Activated naive CD4-positive, alpha-beta T cell treated with anti-CD3 and anti-CD28 coated beads, Interleukin-2, amount 50 U/mL, for 24 hours (primary cell): Measurements from ENCODE around the gene NDRG3.
"Not testable (repeated sequence)": the region's sequence is repeated elsewhere in the genome, so short reads cannot be mapped to it uniquely, and the experiment has no call there.

Source experiments
- H3K27ac Mint-ChIP-seq: one replicate; pipeline ENCODE4 v1.8.0; 2021; ENCODE audit warnings: mild to moderate bottlenecking, mixed read lengths
- H3K27me3 Mint-ChIP-seq: one replicate; pipeline ENCODE4 v1.8.0; 2021; ENCODE audit warnings: mixed read lengths
- H3K36me3 Mint-ChIP-seq: one replicate; pipeline ENCODE4 v1.8.0; 2021; ENCODE audit warnings: mixed read lengths
- H3K4me1 Mint-ChIP-seq: one replicate; pipeline ENCODE4 v1.8.0; 2021; ENCODE audit warnings: mixed read lengths
- H3K4me3 Mint-ChIP-seq: one replicate; pipeline ENCODE4 v1.8.0; 2021; ENCODE audit warnings: mild to moderate bottlenecking, mixed read lengths
- H3K9me3 Mint-ChIP-seq: one replicate; pipeline ENCODE4 v1.8.0; 2021; ENCODE audit warnings: mixed read lengths

The NDRG3 gene

GRCh38 chr20:36646678-36647077 lies 99.2 kb downstream of the NDRG3 start:
- H3K4me3 Mint-ChIP-seq, result peak overlapping the region; percentile 97
- no peaks in the 10 kb centered on the region for H3K27me3 Mint-ChIP-seq
- peaks cover 53% of the 10 kb centered on the region for H3K4me1 Mint-ChIP-seq
- H3K27ac Mint-ChIP-seq, result peak overlapping the region; percentile 100
- H3K9me3 Mint-ChIP-seq, result no peaks in the 10 kb centered on the region
- peaks cover 6% of the 10 kb centered on the region for H3K36me3 Mint-ChIP-seq

DNA sequence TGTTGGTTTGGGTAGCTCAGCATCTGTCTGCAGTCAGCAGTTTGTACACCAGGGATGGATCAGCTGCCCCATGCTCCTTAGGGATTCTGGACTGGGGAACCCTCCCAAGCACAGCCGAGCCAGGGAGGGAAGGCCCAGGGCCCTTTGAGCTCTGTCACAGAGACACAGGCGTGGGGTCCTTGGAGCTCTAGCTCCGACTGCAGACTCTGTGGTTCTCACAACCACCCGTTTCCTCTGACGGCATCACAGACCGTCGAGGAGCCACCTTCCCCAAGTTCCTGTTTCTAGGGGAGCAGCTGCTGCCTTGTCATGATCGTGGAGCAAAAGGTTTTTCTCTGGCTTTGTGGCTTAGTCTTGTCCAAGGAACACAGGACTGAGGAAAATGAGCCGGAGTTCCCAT lies 99.9 kb downstream of the NDRG3 start, which contains the start of gene SLA2:
TSS of gene SLA2 (minus strand) at position 199 of the 400 bp plus-strand sequence. CDS start 4,861 bp downstream, outside the sequence.
- Mint-ChIP-seq H3K4me1 (peaks cover 57% of the 10 kb centered on the region), H3K4me3 (peak within 1 kb of the TSS; percentile 97), H3K27me3 (no peaks in the 10 kb centered on the region), H3K36me3 (peaks cover 8% of the 10 kb centered on the region), H3K27ac (peak within 1 kb of the TSS; percentile 100), H3K9me3 (no peaks in the 10 kb centered on the region)

GRCh38 chr20:36645353-36645752 lies 100.5 kb downstream of the NDRG3 start:
- Mint-ChIP-seq H3K9me3 (no peaks in the 10 kb centered on the region), H3K4me1 (peaks cover 57% of the 10 kb centered on the region), H3K27ac (peak overlapping the region; percentile 100), H3K27me3 (no peaks in the 10 kb centered on the region), H3K4me3 (peak overlapping the region; percentile 97), H3K36me3 (peaks cover 8% of the 10 kb centered on the region)

GRCh38 chr20:36644706-36645095 lies 101.2 kb downstream of the NDRG3 start:
- Mint-ChIP-seq H3K4me1 (peaks cover 57% of the 10 kb centered on the region), H3K9me3 (no peaks in the 10 kb centered on the region), H3K27ac (peak overlapping the region; percentile 100), H3K4me3 (peak overlapping the region; percentile 97), H3K27me3 (no peaks in the 10 kb centered on the region), H3K36me3 (peaks cover 8% of the 10 kb centered on the region)

GRCh38 chr20:36644032-36644705 lies 101.7 kb downstream of the NDRG3 start:
- H3K27ac Mint-ChIP-seq, result peak overlapping the region; percentile 100
- H3K4me1 Mint-ChIP-seq, result peaks cover 57% of the 10 kb centered on the region
- H3K36me3 Mint-ChIP-seq, result peaks cover 8% of the 10 kb centered on the region
- no peaks in the 10 kb centered on the region for H3K27me3 Mint-ChIP-seq
- H3K4me3 Mint-ChIP-seq, result peak overlapping the region; percentile 97
- no peaks in the 10 kb centered on the region for H3K9me3 Mint-ChIP-seq

GRCh38 chr20:36642136-36642535 lies 103.8 kb downstream of the NDRG3 start:
- H3K9me3 Mint-ChIP-seq, result no peaks in the 10 kb centered on the region
- H3K4me1 Mint-ChIP-seq, result peaks cover 51% of the 10 kb centered on the region
- peak overlapping the region; percentile 95 for H3K27ac Mint-ChIP-seq
- H3K4me3 Mint-ChIP-seq, result peak overlapping the region; percentile 64
- no peaks in the 10 kb centered on the region for H3K27me3 Mint-ChIP-seq
- H3K36me3 Mint-ChIP-seq, result peaks cover 8% of the 10 kb centered on the region

- H3K27me3 Mint-ChIP-seq, result no peaks in the 10 kb centered on the region
- H3K4me1 Mint-ChIP-seq, result peaks cover 45% of the 10 kb centered on the region
- H3K9me3 Mint-ChIP-seq, result no peaks in the 10 kb centered on the region
- H3K36me3 Mint-ChIP-seq, result peaks cover 8% of the 10 kb centered on the region
- H3K4me3 Mint-ChIP-seq, result no peak overlapping the region
- peak overlapping the region; percentile 86 for H3K27ac Mint-ChIP-seq
Observed at GRCh38 chr20:36641506-36641843, 104.4 kb downstream of the NDRG3 start.

- H3K4me3 Mint-ChIP-seq, H3K27me3 Mint-ChIP-seq, H3K36me3 Mint-ChIP-seq, H3K9me3 Mint-ChIP-seq, H3K27ac Mint-ChIP-seq: not testable (repeated sequence)
- peaks cover 26% of the 10 kb centered on the region for H3K4me1 Mint-ChIP-seq
Observed at GRCh38 chr20:36638876-36639400, 107.0 kb downstream of the NDRG3 start.

DNA sequence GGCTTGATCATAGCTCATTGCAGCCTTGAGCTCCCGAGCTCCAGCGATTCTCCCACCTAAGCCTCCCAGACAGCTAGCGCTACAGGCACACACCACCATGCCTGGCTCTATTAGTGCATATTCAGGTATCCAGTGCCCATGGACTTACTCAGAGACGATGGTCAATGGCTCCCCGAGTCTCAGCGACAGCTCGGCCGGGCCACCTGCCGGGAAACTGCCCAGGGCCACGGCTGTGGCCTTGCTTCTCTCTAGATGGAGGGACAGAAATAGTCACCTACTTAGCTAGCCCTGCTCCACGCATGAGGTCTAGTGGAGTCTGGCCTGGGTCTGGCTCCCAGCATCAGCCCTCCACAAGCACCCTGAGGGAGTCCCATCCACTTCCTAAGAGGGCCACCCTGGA lies 111.5 kb downstream of the NDRG3 start:
- peaks cover 10% of the 10 kb centered on the region for H3K36me3 Mint-ChIP-seq
- no peaks in the 10 kb centered on the region for H3K27me3 Mint-ChIP-seq
- H3K27ac Mint-ChIP-seq, result peak overlapping the region; percentile 84

GRCh38 chr20:36633285-36633772 lies 112.6 kb downstream of the NDRG3 start:
- Mint-ChIP-seq H3K9me3 (no peaks in the 10 kb centered on the region), H3K27me3 (no peaks in the 10 kb centered on the region), H3K4me1 (peaks cover 35% of the 10 kb centered on the region), H3K4me3 (no peak overlapping the region), H3K27ac (no peak overlapping the region), H3K36me3 (peaks cover 12% of the 10 kb centered on the region)

More for the DNA sequence above, 111.5 kb downstream of the NDRG3 start:
- Mint-ChIP-seq H3K9me3 (no peaks in the 10 kb centered on the region), H3K4me3 (no peak overlapping the region), H3K4me1 (peaks cover 30% of the 10 kb centered on the region)

DNA sequence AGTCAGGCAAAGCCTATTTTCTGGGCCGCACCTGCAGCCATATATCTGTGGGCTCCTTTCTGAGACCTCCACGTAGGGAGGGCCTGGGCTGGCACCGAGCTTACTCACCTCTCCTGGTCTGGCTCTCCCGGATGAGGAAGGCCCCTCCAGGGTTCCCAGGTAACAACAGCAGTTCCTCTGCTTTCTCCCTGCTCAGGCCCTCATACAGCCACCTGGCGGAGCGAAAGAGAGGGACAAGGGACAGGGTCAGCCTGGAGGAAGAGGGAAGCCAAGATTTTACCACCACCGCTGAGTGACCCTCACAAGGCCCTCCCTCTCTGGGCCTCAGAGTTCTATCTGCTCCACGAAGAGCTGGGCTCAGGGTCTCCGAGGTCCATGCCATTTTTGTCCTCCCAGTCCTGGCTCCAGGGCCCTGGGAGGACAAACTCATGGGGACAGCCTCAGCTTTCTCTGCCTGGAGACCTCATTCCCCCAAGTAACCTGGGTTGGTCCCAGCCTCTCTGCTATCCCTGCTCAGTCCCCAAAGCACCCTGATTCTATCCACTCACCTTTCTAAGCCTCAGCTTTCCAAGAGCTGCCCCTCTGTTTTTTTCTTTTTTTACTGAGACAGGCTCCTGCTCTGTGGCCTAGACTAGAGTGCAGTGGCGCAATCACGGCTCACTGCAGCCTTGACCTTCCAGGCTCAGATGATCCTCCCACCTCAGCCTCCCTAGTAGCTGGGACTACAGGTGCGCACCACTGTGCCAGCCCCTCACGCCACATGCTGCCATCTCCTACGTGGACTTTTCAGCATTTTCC lies 113.2 kb downstream of the NDRG3 start:
- H3K27ac Mint-ChIP-seq, result peak overlapping the region; percentile 77
- H3K36me3 Mint-ChIP-seq, result peaks cover 12% of the 10 kb centered on the region
- H3K4me1 Mint-ChIP-seq, result peaks cover 40% of the 10 kb centered on the region
- no peaks in the 10 kb centered on the region for H3K27me3 Mint-ChIP-seq
- no peaks in the 10 kb centered on the region for H3K9me3 Mint-ChIP-seq
- H3K4me3 Mint-ChIP-seq, result no peak overlapping the region

DNA sequence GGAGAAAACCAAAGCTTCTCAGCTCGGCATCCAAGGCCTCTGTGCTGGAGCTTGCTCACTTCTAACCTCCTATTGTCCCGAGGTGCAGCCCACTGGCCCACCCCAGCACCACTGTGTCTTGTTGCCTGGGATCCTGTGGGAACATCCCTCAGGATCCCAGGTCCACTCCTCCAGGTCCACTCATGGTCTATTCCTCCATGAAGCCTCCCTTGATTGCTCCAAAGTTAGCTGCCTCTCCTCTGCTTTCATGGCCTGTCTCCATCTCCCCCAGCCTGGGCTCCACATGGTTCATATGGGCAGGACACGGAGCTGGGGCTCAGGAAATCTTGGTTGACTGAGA lies 113.8 kb downstream of the NDRG3 start:
- H3K9me3 Mint-ChIP-seq, result no peaks in the 10 kb centered on the region
- H3K27me3 Mint-ChIP-seq, result no peaks in the 10 kb centered on the region
- H3K4me3 Mint-ChIP-seq, result no peak overlapping the region
- H3K4me1 Mint-ChIP-seq, result peaks cover 46% of the 10 kb centered on the region
- peaks cover 12% of the 10 kb centered on the region for H3K36me3 Mint-ChIP-seq
- peak overlapping the region; percentile 77 for H3K27ac Mint-ChIP-seq

GRCh38 chr20:36631646-36632045 lies 114.2 kb downstream of the NDRG3 start:
- Mint-ChIP-seq H3K9me3 (no peaks in the 10 kb centered on the region), H3K27ac (peak overlapping the region; percentile 77), H3K36me3 (peaks cover 14% of the 10 kb centered on the region), H3K4me1 (peaks cover 50% of the 10 kb centered on the region), H3K4me3 (no peak overlapping the region), H3K27me3 (no peaks in the 10 kb centered on the region)

DNA sequence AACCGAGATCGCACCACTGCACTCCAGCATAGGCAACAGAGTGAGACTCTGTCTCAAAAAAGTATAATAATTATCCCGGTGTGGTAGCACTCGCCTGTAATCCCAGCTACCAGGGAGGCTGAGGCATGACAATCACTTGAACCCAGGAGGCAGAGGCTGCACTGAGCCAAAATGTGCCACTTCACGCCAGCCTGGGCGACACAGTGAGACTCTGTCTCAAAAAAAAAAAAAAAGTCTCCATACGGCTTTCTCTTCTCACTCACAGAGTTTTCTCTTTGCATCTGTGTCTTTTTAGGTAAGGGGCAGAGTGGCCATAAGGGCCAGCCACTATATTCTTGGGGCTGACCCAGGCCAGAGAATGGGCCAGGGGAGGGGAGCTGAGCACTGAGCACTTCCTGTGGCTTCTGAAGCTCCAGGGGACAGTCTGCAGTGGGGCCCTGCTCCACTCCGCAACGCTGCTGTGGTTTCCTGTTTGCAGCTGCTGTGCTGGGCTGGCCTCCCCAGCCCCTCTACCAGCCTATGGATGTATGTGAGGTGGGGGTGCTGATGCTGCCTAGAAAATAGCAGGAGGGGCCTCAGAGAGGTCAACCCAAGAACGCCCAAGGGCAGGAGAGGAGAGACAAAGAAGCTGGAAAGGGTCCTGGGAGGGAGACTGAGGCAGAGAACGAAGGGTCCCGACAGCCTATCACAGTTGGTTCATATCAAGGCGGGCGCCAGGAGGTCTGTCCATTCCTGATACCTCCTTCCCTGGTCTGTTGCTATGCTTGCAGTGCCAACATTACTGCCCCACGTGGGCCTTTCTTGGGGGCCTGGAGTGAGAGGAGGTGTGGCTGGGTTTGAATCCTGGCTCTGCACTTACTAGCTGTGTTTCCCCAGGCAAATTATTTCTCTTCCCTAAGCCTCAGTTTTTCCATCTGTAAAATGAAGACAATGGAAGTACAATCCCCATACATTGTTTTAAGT lies 115.9 kb downstream of the NDRG3 start:
- H3K4me3 Mint-ChIP-seq, result peak overlapping the region; percentile 66
- peaks cover 14% of the 10 kb centered on the region for H3K36me3 Mint-ChIP-seq
- H3K27me3 Mint-ChIP-seq, result no peaks in the 10 kb centered on the region
- no peaks in the 10 kb centered on the region for H3K9me3 Mint-ChIP-seq
- peak overlapping the region; percentile 94 for H3K27ac Mint-ChIP-seq
- H3K4me1 Mint-ChIP-seq, result peaks cover 51% of the 10 kb centered on the region

- Mint-ChIP-seq H3K27ac (no peak overlapping the region), H3K4me3 (no peak overlapping the region), H3K27me3 (no peaks in the 10 kb centered on the region), H3K9me3 (no peaks in the 10 kb centered on the region), H3K4me1 (peaks cover 62% of the 10 kb centered on the region), H3K36me3 (peaks cover 16% of the 10 kb centered on the region)
Observed at GRCh38 chr20:36628076-36628475, 117.8 kb downstream of the NDRG3 start.
